PC-3 (cell line): ENCODE results near the gene KLF16.

ENCODE experiments used
- EZH2phosphoT487 ChIP-seq: fragments of 300-600 bp; sonication (generic); IDR thresholded peaks from 2 replicates; pipeline ENCODE4 v1.6.1; 2018; ENCODE audit warnings: mild to moderate bottlenecking, antibody characterized with exemption, low read length, borderline replicate concordance
- TF ChIP-seq, protein P1 (sequence below): fragments of 300-600 bp; sonication (generic); conservative IDR thresholded peaks from 2 replicates; pipeline ENCODE4 v1.5.1; 2017; ENCODE audit warnings: antibody characterized with exemption, low read depth, mild to moderate bottlenecking, low read length

DNA sequence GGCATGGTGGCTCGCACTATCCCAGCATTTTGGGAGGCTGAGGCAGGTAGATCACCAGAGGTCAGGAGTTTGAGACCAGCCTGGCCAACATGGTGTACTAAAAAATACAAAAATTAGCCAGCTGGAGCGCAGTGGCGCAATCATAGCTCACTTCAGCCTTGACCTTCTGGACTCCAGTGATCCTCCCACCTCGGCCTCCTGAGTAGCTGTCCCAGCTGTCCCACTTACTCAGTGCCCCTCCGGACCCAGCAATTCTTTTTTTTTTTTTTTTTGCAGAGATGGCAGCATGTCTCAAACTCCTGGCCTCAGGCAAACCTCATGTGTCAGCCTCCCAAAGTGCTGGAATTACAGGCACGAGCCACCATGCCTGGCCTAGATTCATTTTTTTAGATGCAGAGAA lies 39.5 kb upstream of the KLF16 start:
- TF ChIP-seq, protein P1, sequence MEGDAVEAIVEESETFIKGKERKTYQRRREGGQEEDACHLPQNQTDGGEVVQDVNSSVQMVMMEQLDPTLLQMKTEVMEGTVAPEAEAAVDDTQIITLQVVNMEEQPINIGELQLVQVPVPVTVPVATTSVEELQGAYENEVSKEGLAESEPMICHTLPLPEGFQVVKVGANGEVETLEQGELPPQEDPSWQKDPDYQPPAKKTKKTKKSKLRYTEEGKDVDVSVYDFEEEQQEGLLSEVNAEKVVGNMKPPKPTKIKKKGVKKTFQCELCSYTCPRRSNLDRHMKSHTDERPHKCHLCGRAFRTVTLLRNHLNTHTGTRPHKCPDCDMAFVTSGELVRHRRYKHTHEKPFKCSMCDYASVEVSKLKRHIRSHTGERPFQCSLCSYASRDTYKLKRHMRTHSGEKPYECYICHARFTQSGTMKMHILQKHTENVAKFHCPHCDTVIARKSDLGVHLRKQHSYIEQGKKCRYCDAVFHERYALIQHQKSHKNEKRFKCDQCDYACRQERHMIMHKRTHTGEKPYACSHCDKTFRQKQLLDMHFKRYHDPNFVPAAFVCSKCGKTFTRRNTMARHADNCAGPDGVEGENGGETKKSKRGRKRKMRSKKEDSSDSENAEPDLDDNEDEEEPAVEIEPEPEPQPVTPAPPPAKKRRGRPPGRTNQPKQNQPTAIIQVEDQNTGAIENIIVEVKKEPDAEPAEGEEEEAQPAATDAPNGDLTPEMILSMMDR = no peak
- no peak for TF ChIP-seq EZH2phosphoT487
